Coronary artery (tissue), 2 donors: Measurements from ENCODE around the gene AMOTL2.

Experiments
- DNase-seq: peaks from one replicate; pipeline ENCODE4 v3.0.0-alpha.2; 2017; ENCODE audit warnings: low spot score
- H3K27ac ChIP-seq, 2 donors: fragments of 200-600 bp; sonication (generic); one replicate each; pipeline ENCODE4 v1.5.1; 2016 to 2019
- H3K4me3 ChIP-seq: fragments of 200-600 bp; sonication (generic); 2 replicates; pipeline ENCODE4 v1.5.1; 2016; ENCODE audit warnings: mild to moderate bottlenecking, moderate library complexity
- TF ChIP-seq, protein P1 (sequence below): fragments of 200-600 bp; sonication (generic); IDR thresholded peaks from one replicate; pipeline ENCODE4 v1.5.1; 2019; ENCODE audit warnings: antibody characterized with exemption

The AMOTL2 gene

DNA sequence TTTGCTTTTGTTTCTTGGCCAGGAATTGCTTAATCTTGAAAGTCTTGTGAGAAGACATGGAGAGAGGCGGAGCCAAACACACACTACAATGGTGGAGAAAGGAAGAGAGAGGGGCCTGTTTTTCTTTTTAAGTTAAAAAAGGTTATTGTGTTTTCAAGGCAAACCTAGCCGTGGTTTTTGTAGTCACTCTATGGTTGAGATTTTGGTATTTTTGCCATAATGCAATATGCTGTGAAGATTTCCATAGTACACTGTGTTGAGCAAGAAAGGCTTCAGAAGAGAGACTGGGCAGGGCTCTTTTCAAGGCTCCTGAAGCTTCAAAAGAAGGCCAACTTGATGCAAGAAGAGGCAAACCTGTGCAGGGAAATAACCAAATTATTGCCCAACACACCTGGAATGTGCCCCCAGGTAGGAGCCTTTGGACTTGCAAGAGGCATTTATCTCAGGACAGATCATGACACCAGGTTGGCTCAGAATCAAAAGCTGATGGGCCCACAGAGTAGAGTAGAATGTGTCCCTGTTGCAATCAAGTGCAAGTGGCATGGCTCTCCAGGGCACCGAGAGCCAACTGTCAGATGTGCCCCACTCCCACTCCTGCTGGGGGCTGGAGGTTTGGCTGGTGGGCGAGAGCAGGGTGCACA, 22.1 kb downstream of the AMOTL2 start:
- no peak for DNase-seq
- Histone ChIP-seq H3K27ac (peak overlapping the region in 1 of 2 donors; percentile 90), H3K4me3 (no peak overlapping the region)
- TF ChIP-seq, protein P1, sequence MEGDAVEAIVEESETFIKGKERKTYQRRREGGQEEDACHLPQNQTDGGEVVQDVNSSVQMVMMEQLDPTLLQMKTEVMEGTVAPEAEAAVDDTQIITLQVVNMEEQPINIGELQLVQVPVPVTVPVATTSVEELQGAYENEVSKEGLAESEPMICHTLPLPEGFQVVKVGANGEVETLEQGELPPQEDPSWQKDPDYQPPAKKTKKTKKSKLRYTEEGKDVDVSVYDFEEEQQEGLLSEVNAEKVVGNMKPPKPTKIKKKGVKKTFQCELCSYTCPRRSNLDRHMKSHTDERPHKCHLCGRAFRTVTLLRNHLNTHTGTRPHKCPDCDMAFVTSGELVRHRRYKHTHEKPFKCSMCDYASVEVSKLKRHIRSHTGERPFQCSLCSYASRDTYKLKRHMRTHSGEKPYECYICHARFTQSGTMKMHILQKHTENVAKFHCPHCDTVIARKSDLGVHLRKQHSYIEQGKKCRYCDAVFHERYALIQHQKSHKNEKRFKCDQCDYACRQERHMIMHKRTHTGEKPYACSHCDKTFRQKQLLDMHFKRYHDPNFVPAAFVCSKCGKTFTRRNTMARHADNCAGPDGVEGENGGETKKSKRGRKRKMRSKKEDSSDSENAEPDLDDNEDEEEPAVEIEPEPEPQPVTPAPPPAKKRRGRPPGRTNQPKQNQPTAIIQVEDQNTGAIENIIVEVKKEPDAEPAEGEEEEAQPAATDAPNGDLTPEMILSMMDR = no peak

DNA sequence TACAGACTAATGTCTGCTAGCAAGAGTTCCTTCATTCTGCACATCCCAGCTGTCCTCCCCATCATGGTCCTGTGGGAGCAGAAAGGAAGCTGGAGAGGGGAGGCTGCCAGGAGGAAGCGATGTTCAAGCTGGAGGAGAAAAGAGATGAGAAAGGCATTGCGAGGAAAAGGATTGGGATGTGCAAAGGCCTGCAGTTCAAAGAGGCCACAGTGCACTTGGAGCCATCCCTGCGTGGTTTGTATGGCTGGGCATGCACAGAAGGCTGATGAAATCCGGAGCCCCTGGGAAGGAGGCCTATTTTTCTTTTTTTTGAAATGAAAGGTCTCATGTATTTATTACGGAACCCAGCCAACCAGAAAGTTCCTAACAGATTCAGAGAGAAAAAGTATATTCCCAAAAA, 22.8 kb downstream of the AMOTL2 start:
- no peak overlapping the region for H3K4me3 ChIP-seq
- TF ChIP-seq, protein P1 = no peak
- no peak for DNase-seq
- peak overlapping the region; percentile 20 to 90 for H3K27ac ChIP-seq

DNA sequence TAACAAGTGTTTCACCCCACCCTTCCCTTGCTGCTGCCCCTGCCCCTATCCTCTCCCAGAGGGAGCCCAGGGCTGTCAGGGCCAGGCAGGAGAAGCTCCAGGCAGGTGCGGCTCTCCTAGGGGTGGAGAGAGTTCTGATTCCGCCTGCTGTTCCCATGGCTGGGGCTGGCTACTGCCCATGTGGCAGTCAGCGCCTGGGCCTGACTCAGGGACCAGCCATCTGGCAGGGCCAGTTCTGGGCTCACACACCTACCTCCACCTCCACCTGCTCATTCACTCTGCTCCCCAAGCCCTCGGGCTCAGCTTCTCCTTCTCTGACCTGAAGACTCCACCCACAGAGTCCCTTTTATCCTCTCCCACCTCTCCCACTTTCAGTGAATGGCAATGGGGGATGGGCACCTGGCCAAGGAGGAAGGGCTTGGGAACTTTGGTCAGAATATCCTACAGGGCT, 23.4 kb downstream of the AMOTL2 start:
- no peak overlapping the region for H3K4me3 ChIP-seq
- DNase-seq = no peak
- TF ChIP-seq, protein P1 = no peak
- H3K27ac ChIP-seq = peak overlapping the region; percentile 20 to 90

DNA sequence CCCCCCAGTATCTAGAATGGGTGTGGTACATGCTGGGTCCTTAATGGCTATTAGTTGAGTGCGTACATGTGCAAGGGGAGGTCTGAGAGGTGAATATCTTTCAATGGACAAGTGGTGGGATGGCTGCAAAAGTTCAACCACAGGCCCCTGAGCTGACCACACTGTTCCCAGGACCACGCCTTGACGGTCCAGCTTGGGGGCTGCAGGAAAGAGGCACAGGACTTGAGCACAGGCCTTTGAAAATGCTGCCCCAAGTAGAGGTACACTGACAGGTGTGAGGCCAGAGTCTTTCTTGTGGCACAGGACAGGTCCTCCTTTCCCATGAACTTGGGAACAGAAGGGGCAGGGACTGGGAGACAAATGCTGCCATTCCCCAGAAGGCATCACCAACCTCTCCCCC, 24.0 kb downstream of the AMOTL2 start:
- peak overlapping the region; percentile 20 to 90 for H3K27ac ChIP-seq
- no peak overlapping the region for H3K4me3 ChIP-seq
- TF ChIP-seq, protein P1 = no peak
- DNase-seq = no peak

DNA sequence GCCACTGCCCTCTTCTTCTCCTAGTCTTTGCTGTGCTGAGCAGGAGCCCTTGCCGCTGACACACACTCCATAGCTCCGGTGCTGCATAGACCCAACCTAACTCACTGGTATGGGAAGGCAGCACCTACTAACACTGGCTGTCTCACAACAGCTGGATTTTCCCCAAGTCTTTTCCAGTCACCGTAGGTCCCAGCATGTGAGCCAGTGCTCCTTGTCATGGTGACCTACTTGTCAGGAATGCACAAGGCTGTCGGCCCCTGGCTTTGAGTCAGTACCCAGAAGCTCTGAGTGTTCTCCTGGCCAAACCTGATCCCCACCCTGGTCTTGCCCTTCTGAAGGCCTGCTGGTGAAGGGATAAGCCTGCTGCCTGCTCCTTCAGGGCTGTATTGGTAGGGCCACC, 25.7 kb downstream of the AMOTL2 start:
- peak overlapping the region; percentile 60 to 90 for H3K27ac ChIP-seq
- TF ChIP-seq, protein P1 = no peak
- no peak overlapping the region for H3K4me3 ChIP-seq
- peak; percentile 94 for DNase-seq

DNA sequence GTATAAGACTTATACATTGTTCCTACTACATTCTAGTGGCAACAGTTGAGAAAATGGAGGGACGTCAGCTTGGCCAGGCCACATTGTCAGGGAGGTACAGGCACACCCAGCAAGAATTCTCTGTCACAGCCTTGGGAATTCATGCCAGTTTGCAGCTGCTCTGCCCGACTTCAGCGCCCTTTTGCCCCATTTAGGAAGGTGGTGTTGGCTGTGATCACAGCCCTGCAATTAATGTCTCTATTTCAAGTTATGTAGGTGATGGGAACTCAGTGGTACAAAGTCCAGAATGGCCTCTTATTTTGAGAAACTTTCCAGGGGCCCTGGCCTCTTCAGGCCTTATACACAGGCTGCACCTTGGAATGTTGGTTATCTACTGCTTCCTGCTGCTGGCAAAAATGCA, 26.7 kb downstream of the AMOTL2 start:
- H3K4me3 ChIP-seq = no peak overlapping the region
- no peak for DNase-seq
- TF ChIP-seq, protein P1 = no peak
- peak overlapping the region; percentile 60 to 90 for H3K27ac ChIP-seq

DNA sequence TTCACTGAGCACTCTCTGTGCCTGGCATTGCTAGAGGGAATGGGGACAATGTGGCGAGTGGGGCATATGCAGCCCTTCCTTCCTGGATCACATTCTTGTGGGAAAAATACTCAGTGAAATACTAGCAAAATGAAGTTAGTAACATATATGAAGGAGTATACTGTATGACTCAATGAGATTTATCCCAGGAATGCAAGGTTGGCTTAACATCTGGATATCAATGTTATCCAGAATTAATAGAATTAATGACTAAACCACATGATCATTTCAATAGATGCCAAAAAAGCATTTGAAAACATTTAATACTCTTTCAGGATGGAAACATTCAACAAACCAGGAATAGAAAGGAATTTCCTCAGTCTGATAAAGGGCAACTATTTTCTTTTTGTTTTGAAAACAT, 27.5 kb downstream of the AMOTL2 start:
- no peak for DNase-seq
- TF ChIP-seq, protein P1 = no peak
- H3K27ac ChIP-seq = peak overlapping the region; percentile 19 to 60

More for the DNA sequence above, 27.5 kb downstream of the AMOTL2 start:
- no peak overlapping the region for H3K4me3 ChIP-seq
